IMR-90 (cell line): Measurements from ENCODE around the gene CHRNA3. TPM values are rescaled to one million over a fixed set of nuclear protein-coding genes. Genes with fewer than 3 reads are reported as not detected.

ENCODE experiments used
- ATAC-seq: fragments of 200-7000 bp; cut with Tn5 transposase; 2 replicates; pipeline ENCODE4 v1.9.1; 2020; ENCODE audit warnings: low read depth, mild to moderate bottlenecking, moderate library complexity
- BruUV-seq: library from RNA; stranded (reverse); fragments of 400-500 nt; replicated peaks from 2 replicates; lab custom pipeline; 2021; lab: Mats Ljungman, UMichigan
- CTCF ChIA-PET: fragments of 300-600 bp; formaldehyde crosslinking; extraction: SDS; loops from one replicate; lab custom pipeline; 2021; ENCODE audit warnings: antibody characterized with exemption; lab: Yijun Ruan, JAX
- POLR2A ChIA-PET: fragments of 300-600 bp; sonication (Branson Sonifier 250); formaldehyde crosslinking; loops from one replicate; lab custom pipeline; 2022; ENCODE audit warnings: antibody characterized with exemption; ENCODE audit not compliant: unreplicated experiment; lab: Charles Lee
- DNase-seq: peaks from one replicate; pipeline ENCODE4 v3.0.0; 2013
- H2AFZ ChIP-seq: replicated peaks from 2 replicates; pipeline ENCODE3; 2013; ENCODE audit warnings: low read length, mild to moderate bottlenecking; ENCODE audit not compliant: poor library complexity
- H2AK5ac ChIP-seq: 2 replicates; pipeline ENCODE4 v1.6.1; 2013; ENCODE audit warnings: low read depth, low read length, inconsistent platforms
- H2AK9ac ChIP-seq: replicated peaks from 2 replicates; pipeline ENCODE3; 2013; ENCODE audit warnings: mild to moderate bottlenecking, low read depth, low read length, moderate library complexity; ENCODE audit not compliant: poor library complexity
- H2BK120ac ChIP-seq: 2 replicates; pipeline ENCODE4 v1.6.1; 2013; ENCODE audit warnings: low read depth, low read length, inconsistent platforms
- H2BK15ac ChIP-seq: 3 replicates; pipeline ENCODE4 v1.6.1; 2013; ENCODE audit warnings: low read depth, low read length, inconsistent platforms
- H2BK20ac ChIP-seq: 2 replicates; pipeline ENCODE4 v1.6.1; 2013; ENCODE audit warnings: low read depth, mild to moderate bottlenecking, inconsistent platforms, low read length, moderate library complexity
- H2BK5ac ChIP-seq: 2 replicates; pipeline ENCODE4 v1.6.1; 2013; ENCODE audit warnings: mild to moderate bottlenecking, low read depth, low read length, inconsistent platforms; ENCODE audit not compliant: poor library complexity, severe bottlenecking
- H3K14ac ChIP-seq: replicated peaks from 2 replicates; pipeline ENCODE4 v1.6.1; 2013; ENCODE audit warnings: low read depth, low read length, inconsistent platforms
- H3K18ac ChIP-seq: 2 replicates; pipeline ENCODE4 v1.6.1; 2013; ENCODE audit warnings: low read depth, low read length, control low read depth
- H3K23ac ChIP-seq: 2 replicates; pipeline ENCODE4 v1.6.1; 2013; ENCODE audit warnings: low read depth, low read length, inconsistent platforms
- H3K27ac ChIP-seq: 2 replicates; pipeline ENCODE4 v1.5.1; 2013; ENCODE audit warnings: mild to moderate bottlenecking, control low read depth, low read length; ENCODE audit not compliant: insufficient read depth
- H3K27me3 ChIP-seq: 2 replicates; pipeline ENCODE4 v1.6.1; 2013; ENCODE audit warnings: low read length; ENCODE audit not compliant: control insufficient read depth, insufficient read depth
- H3K36me3 ChIP-seq: 2 replicates; pipeline ENCODE4 v1.6.1; 2013; ENCODE audit warnings: low read length, mixed read lengths; ENCODE audit not compliant: control insufficient read depth, insufficient read depth
- H3K4ac ChIP-seq: 2 replicates; pipeline ENCODE4 v1.6.1; 2013; ENCODE audit warnings: low read depth, low read length, inconsistent platforms
- H3K4me1 ChIP-seq: 2 replicates; pipeline ENCODE4 v1.6.1; 2013; ENCODE audit warnings: low read length, mixed read lengths; ENCODE audit not compliant: control insufficient read depth, insufficient read depth
- H3K4me2 ChIP-seq: 2 replicates; pipeline ENCODE4 v1.6.1; 2013; ENCODE audit warnings: low read depth, mild to moderate bottlenecking, control low read depth, low read length, moderate library complexity
- H3K4me3 ChIP-seq: 2 replicates; pipeline ENCODE4 v1.5.1; 2013; ENCODE audit warnings: low read depth, mild to moderate bottlenecking, control low read depth, low read length, moderate library complexity; ENCODE audit not compliant: insufficient read depth
- H3K56ac ChIP-seq: 2 replicates; pipeline ENCODE4 v1.6.1; 2013; ENCODE audit warnings: low read length, inconsistent platforms; ENCODE audit not compliant: insufficient read depth; ENCODE audit errors: extremely low read depth
- H3K79me1 ChIP-seq, 2 experiments: 2 replicates each; pipeline ENCODE4 v1.6.1; 2013; ENCODE audit warnings: low read length in 2 of 2, inconsistent platforms in 1 of 2, low read depth in 1 of 2
- H3K9ac ChIP-seq: 2 replicates; pipeline ENCODE4 v1.6.1; 2013; ENCODE audit warnings: low read depth, low read length, control low read depth
- H3K9me1 ChIP-seq: 2 replicates; pipeline ENCODE4 v1.6.1; 2013; ENCODE audit warnings: low read length, inconsistent platforms; ENCODE audit not compliant: insufficient read depth
- H3K9me3 ChIP-seq: 2 replicates; pipeline ENCODE4 v1.6.1; 2013; ENCODE audit warnings: low read length; ENCODE audit not compliant: control insufficient read depth, insufficient read depth
- H4K20me1 ChIP-seq: 2 replicates; pipeline ENCODE4 v1.6.1; 2013; ENCODE audit warnings: low read length, inconsistent platforms; ENCODE audit not compliant: insufficient read depth
- H4K5ac ChIP-seq: 2 replicates; pipeline ENCODE4 v1.6.1; 2013; ENCODE audit warnings: mild to moderate bottlenecking, low read depth, low read length, control low read depth
- H4K8ac ChIP-seq, 2 experiments: 2 replicates each; pipeline ENCODE4 v1.6.1; 2013; ENCODE audit warnings: low read depth in 2 of 2, low read length in 2 of 2, control low read depth in 1 of 2, inconsistent platforms in 1 of 2
- H4K91ac ChIP-seq: 2 replicates; pipeline ENCODE4 v1.6.1; 2013; ENCODE audit warnings: low read depth, low read length, inconsistent platforms; ENCODE audit not compliant: insufficient read depth
- CHD1 ChIP-seq: IDR thresholded peaks from 2 replicates; pipeline ENCODE4 v1.6.1; 2012; ENCODE audit warnings: low read depth, low read length, improper control_type of control experiment
- MAFK ChIP-seq: IDR thresholded peaks from 2 replicates; pipeline ENCODE4 v1.6.1; 2012; ENCODE audit warnings: low read depth, low read length, improper control_type of control experiment
- RAD21 ChIP-seq: IDR thresholded peaks from 2 replicates; pipeline ENCODE4 v1.6.1; 2012; ENCODE audit warnings: low read length, improper control_type of control experiment
- SMC3 ChIP-seq: fragments of 150-350 bp; IDR thresholded peaks from 2 replicates; pipeline ENCODE4 v1.6.1; 2016; ENCODE audit warnings: low read depth, mild to moderate bottlenecking, antibody characterized with exemption, low read length, moderate library complexity
- WGBS, 2 experiments: methylation state at CpG; one replicate each; pipeline versions ENCODE4 v1.1.5 to v1.1.7; 2013; ENCODE audit warnings: missing lambda C conversion rate in 2 of 2; ENCODE audit not compliant: insufficient read length in 1 of 2; ENCODE audit errors: extremely low coverage in 2 of 2; 5-methylcytosine and 5-hydroxymethylcytosine counted together
- dilution Hi-C: fragments of 300-500 bp; cut with HindIII; formaldehyde crosslinking; loops from one replicate; pipeline ENCODE4 v1.14.3; 2018; ENCODE audit warnings: low sequenced_read_pairs; ENCODE audit not compliant: unreplicated experiment
- in situ Hi-C: fragments of 300-500 bp; cut with MboI; formaldehyde crosslinking; loops from 3 replicates; pipeline ENCODE4 v1.14.3; 2019; ENCODE audit warnings: low sequenced_read_pairs, inconsistent platforms, mixed read lengths
- intact Hi-C: fragments of 100-400 bp; cut with micrococcal nuclease; formaldehyde crosslinking; loops from 2 replicates; pipeline ENCODE4 v1.10.0; 2022
- polyA plus RNA-seq, 3 experiments: library from polyadenylated mRNA; depleted of rRNA; stranded (reverse); fragments of >200 nt; gene quantifications; 2 replicates each; pipeline ENCODE4 v1.2.3, GENCODE V29; 2012; ENCODE audit warnings: low replicate concordance in 1 of 3
- total RNA-seq: library from RNA; depleted of rRNA; stranded (reverse); fragments of >200 nt; gene quantifications from 2 replicates; pipeline ENCODE4 v1.2.3, GENCODE V29; 2012
- TF ChIP-seq, protein P1 (sequence below): conservative IDR thresholded peaks from 2 replicates; pipeline ENCODE4 v1.5.1; 2012; ENCODE audit warnings: mild to moderate bottlenecking, low read depth, low read length, improper control_type of control experiment

The CHRNA3 gene
- total and polyA plus RNA-seq, 2 of the 4 experiments (the other 2 are of a cell fraction): not detected

DNA sequence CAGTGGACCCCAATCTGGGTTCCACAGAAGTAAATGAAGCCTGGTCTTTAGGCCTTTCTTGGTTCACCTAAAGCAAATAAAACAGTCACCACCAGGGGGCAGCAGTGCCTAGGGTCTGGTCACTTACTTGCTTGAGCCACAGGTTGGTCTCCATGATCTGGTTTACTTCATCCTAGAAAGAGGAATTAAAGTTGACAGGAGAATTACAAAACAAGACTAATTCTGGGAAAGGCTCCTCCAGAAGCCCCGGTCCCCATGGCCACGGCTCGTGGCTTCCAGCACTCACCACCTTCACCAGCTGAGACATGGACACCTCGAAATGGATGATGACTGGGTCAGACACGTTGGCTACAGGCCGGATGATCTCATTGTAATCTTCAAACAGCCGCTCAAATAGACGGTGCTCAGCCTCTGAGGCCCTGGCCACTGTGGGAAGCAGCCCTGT lies 2.3 kb downstream of the CHRNA3 start:
- H3K14ac ChIP-seq: no peak overlapping the region
- H3K9me3 ChIP-seq: no peaks in the 10 kb centered on the region
- in situ Hi-C loops: loop anchor here (5.0 kb wide), 1 partner anchor 89 kb away; no protein-coding TSS in a partner anchor
- H2AK5ac ChIP-seq: no peak overlapping the region
- intact Hi-C loops: loop anchor here (1.0 to 10.0 kb wide), 2 partner anchors 91 to 266 kb away; no protein-coding TSS in a partner anchor
- no peaks in the 10 kb centered on the region for H3K9me1 ChIP-seq
- CTCF ChIA-PET: interaction anchor here (0.8 kb wide), 1 partner anchor 75 kb away, joined by 3 read pairs; no protein-coding TSS in a partner anchor
- peak; percentile 81 for DNase-seq
- TF ChIP-seq, protein P1, sequence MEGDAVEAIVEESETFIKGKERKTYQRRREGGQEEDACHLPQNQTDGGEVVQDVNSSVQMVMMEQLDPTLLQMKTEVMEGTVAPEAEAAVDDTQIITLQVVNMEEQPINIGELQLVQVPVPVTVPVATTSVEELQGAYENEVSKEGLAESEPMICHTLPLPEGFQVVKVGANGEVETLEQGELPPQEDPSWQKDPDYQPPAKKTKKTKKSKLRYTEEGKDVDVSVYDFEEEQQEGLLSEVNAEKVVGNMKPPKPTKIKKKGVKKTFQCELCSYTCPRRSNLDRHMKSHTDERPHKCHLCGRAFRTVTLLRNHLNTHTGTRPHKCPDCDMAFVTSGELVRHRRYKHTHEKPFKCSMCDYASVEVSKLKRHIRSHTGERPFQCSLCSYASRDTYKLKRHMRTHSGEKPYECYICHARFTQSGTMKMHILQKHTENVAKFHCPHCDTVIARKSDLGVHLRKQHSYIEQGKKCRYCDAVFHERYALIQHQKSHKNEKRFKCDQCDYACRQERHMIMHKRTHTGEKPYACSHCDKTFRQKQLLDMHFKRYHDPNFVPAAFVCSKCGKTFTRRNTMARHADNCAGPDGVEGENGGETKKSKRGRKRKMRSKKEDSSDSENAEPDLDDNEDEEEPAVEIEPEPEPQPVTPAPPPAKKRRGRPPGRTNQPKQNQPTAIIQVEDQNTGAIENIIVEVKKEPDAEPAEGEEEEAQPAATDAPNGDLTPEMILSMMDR: peak; percentile 81
- TF ChIP-seq CHD1: no peak
- no peak for TF ChIP-seq MAFK
- peak; percentile 81 for TF ChIP-seq SMC3
- TF ChIP-seq RAD21: peak; percentile 85
- H3K4ac ChIP-seq: no peak overlapping the region
- peaks cover 39% of the 10 kb centered on the region for H3K27me3 ChIP-seq
- BruUV-seq: no TSS peak
- H3K36me3 ChIP-seq: no peaks in the 10 kb centered on the region
- no peak overlapping the region for H3K27ac ChIP-seq
- POLR2A ChIA-PET: no interaction called here
- peak; percentile 90 for ATAC-seq
- no peaks in the 10 kb centered on the region for H3K79me1 ChIP-seq
- H3K4me2 ChIP-seq: no peak overlapping the region
- dilution Hi-C loops: no loop called here
- no peak overlapping the region for H2AK9ac ChIP-seq
- H3K9ac ChIP-seq: no peak overlapping the region
- H3K23ac ChIP-seq: no peak overlapping the region
- no peak overlapping the region for H4K5ac ChIP-seq
- H4K20me1 ChIP-seq: peaks cover 6% of the 10 kb centered on the region
- no peak overlapping the region for H2BK5ac ChIP-seq
- no peaks in the 10 kb centered on the region for H3K4me1 ChIP-seq
- H3K56ac ChIP-seq: no peak overlapping the region
- WGBS, 2 experiments: 17% methylated on average over 5 of the region's 8 CpGs; no CpG with 5 or more reads in 1 of the 2 experiments
- H4K8ac ChIP-seq: no peak overlapping the region
- no peak overlapping the region for H2BK20ac ChIP-seq
- H2BK120ac ChIP-seq: no peak overlapping the region
- no peak overlapping the region for H3K4me3 ChIP-seq
- no peak overlapping the region for H3K18ac ChIP-seq
- H2AFZ ChIP-seq: peak overlapping the region; percentile 39
- H4K91ac ChIP-seq: no peak overlapping the region
- no peak overlapping the region for H2BK15ac ChIP-seq
